PFSK-1 (cell line): ENCODE results near the gene MYO9A.

Source experiments
- POLR2AphosphoS5 ChIP-seq: IDR thresholded peaks from 2 replicates; pipeline ENCODE4 v1.6.1; 2012; ENCODE audit warnings: low read depth, mild to moderate bottlenecking, control low read depth, low read length, moderate library complexity
- SIN3A ChIP-seq: IDR thresholded peaks from 2 replicates; pipeline ENCODE4 v1.6.1; 2012; ENCODE audit warnings: mild to moderate bottlenecking, low read length, moderate library complexity, borderline replicate concordance; ENCODE audit not compliant: insufficient read depth
- TF ChIP-seq, protein P1 (sequence below), 2 experiments: IDR thresholded peaks; 2 replicates each; pipeline versions ENCODE4 v1.6.1 to v1.8.0; 2011 to 2012; ENCODE audit warnings: low read depth in 2 of 2, low read length in 2 of 2, control low read depth in 1 of 2, inconsistent platforms in 1 of 2, mild to moderate bottlenecking in 1 of 2, moderate library complexity in 1 of 2; ENCODE audit not compliant: insufficient read depth in 1 of 2

GRCh38 chr15:72034859-72035650 lies 82.9 kb downstream of the MYO9A start:
- TF ChIP-seq, protein P1, sequence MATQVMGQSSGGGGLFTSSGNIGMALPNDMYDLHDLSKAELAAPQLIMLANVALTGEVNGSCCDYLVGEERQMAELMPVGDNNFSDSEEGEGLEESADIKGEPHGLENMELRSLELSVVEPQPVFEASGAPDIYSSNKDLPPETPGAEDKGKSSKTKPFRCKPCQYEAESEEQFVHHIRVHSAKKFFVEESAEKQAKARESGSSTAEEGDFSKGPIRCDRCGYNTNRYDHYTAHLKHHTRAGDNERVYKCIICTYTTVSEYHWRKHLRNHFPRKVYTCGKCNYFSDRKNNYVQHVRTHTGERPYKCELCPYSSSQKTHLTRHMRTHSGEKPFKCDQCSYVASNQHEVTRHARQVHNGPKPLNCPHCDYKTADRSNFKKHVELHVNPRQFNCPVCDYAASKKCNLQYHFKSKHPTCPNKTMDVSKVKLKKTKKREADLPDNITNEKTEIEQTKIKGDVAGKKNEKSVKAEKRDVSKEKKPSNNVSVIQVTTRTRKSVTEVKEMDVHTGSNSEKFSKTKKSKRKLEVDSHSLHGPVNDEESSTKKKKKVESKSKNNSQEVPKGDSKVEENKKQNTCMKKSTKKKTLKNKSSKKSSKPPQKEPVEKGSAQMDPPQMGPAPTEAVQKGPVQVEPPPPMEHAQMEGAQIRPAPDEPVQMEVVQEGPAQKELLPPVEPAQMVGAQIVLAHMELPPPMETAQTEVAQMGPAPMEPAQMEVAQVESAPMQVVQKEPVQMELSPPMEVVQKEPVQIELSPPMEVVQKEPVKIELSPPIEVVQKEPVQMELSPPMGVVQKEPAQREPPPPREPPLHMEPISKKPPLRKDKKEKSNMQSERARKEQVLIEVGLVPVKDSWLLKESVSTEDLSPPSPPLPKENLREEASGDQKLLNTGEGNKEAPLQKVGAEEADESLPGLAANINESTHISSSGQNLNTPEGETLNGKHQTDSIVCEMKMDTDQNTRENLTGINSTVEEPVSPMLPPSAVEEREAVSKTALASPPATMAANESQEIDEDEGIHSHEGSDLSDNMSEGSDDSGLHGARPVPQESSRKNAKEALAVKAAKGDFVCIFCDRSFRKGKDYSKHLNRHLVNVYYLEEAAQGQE (IDR thresholded peaks at IDR 0.05; ENCODE audit: insufficient read depth in 1 of 2, low read depth in 2 of 2, low read length in 2 of 2): no peak
- TF ChIP-seq SIN3A (no peak), POLR2AphosphoS5 (no peak)
